H4 (cell line): ENCODE data around the gene TMEFF2. TPM values are rescaled to one million over a fixed set of nuclear protein-coding genes. Genes with fewer than 3 reads are reported as not detected.

Experiments
- DNase-seq: peaks from one replicate; pipeline ENCODE4 v3.0.0-alpha.2; 2015; ENCODE audit warnings: low spot score
- total RNA-seq: library from RNA; depleted of rRNA; stranded (reverse); fragments of >200 nt; shearing (Covaris generic); gene quantifications from 2 replicates; pipeline ENCODE4 v1.2.3, GENCODE V29; 2014

The TMEFF2 gene
- total RNA-seq, 1 experiment from 2014 or later, result 5.0 TPM

DNA sequence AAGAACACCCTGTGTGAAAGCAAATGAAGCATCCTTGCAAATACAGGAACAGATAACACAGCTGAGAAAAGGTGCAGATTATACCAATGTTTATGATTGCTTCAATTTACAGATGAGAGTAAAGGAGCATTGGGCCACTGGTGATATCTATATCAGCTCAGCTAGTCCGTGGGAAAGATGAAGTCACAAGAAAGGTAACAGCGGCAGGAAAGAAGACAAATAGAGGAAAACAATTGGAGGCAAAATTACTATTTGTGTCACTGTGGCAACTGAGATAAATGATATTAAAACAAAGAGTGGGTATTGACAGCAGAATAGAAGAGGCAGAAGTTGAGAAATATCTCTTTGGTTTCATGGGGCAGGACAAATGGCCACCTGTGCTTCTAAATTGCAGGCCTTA, 226.6 kb downstream of the TMEFF2 start:
- no peak for DNase-seq

DNA sequence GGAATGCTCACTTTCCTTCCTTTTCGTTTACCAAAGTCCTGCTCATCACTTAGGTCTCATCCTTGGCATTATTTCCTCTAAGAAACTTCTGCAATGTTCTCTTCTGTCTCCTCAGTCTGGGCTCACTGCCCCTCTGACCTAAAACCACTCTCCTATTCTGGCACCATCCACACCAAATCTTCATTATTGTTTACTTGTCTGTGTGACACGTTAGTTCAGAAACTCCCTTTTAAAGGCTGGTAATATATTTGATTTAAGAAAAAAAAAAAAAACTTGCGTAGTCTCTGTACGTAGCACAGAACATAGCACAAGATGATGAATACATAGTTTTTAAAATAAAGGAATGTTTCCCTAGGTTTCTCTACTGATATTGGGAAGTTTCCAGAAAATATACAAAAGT, 229.0 kb downstream of the TMEFF2 start:
- no peak for DNase-seq

DNA sequence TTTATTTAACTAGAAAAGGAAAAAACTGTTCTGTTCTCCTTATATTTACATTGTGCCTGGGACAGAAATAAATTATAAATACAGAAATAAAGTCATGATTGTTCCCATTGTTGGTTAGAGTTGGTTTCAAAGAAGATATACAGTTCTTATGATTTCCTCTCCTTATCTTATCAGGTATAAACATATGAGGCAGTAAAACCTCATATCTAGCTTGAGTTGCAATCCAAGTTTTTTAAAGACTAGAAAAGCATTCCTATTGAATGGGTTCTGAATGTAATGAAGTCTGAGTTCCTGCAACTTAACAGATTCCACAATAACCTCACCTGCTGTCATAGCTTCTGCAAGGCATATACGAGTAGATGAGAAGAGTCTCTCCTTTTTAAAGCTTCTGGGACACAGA, 233.2 kb downstream of the TMEFF2 start:
- DNase-seq, result no peak

DNA sequence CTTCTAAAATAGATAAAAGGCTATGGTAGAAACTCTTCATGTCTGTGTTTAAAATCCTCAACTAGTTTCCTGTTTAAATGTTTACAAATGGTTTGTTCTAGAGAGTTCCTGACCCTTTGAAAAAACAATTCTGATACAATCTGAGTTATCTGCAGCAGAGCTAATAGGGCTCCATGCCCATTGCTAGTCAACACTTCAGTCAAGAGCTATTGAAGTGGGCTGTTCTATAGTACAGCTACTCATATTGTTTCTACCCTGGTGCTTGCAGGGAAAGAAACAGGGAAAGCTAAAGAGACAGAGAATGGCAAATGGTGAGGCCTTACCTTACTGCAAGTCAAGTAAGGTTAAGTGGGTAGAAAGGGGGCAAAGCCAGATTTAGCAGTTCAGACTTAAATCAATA, 235.5 kb downstream of the TMEFF2 start:
- DNase-seq, result no peak

DNA sequence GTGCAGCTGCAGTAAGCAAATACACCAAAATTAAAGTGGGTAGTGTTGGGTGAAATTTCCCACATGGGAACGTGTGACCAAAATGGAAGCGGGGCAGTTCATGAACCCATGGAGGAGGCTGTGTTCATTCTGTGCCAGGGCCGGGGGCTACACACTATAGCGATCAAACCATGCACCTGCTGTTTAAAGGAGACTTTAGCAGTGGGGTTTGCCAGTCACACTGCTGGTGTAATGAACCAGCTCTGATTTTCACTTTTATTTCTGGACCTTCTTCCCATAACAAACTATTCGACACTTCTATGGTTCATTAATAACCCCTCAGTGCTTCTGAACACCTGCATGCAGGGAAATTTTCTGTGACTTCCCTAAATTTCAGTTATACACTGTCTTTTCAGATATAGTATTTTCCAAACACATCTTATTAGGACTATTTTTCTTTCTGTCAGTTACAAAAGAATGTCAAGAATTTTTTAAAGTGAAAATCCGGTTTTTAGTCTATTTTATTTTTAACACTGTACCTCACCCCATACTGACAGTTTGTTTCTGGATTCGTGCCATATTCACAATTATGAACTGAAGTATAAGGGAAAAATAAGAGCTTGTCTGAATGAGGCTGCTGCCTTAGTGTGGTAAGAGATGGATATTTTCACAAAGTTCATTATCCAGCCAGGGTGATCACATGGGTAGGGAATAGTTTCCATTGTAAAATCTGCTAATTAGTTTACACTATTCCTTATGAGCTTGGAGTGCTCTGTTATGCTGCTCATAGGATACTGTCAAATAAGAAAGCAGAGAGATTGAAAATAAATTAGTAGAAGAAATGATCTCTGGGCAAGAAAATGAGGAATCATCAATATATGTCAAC, 236.5 kb downstream of the TMEFF2 start:
- no peak for DNase-seq

DNA sequence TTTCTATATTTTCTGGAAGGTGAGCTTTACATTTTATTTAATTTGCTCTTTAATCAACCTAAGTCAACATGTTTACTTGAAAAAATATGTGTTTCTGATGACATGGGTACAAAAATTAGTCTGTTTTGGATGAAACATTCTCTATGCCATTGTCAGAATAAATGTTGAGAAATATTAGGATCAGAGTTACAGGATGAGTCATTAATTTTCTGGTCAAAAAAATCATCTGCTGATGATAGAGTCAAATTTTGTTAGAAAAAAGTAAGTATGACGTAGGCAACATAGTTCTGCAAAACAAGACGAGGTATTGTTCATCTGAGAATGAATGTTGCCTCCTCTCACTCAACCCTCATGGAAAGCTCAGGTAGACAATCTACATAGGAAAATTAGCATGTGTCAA, 240.3 kb downstream of the TMEFF2 start:
- no peak for DNase-seq

DNA sequence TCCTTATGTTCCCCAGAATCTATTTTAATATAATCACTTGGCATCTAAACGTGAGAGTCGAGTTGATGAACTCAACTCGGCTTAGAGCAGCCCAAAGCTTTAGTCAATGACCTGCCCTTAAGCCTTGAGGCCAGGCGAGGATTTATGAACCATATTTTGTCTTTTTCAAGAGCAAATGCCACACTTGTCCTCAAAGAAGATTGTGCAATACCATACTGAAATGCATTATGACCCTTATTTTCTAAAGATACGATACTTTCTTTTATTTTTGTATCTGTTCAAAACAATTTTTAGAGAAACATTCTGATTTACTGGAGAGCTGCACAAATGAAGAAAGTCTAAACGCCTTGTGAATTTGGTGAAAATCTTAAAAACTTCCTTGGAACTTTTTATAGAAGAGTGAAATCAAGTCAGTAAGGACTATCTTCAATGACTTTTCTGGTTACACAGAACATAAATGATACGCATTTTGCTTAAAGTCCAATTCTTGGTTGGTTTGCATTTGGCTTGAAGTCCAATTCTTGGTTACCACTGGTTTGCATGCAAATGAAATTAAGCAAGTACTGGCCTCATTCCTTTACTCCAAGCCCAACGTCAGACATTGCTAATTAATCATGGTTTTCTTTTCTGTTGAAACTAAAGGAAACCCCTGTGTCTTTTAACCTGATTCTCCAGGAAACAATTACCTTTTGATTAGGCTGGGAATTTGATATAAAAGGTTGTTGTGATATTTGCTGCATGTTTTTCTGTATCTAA, 242.0 kb downstream of the TMEFF2 start:
- no peak for DNase-seq

DNA sequence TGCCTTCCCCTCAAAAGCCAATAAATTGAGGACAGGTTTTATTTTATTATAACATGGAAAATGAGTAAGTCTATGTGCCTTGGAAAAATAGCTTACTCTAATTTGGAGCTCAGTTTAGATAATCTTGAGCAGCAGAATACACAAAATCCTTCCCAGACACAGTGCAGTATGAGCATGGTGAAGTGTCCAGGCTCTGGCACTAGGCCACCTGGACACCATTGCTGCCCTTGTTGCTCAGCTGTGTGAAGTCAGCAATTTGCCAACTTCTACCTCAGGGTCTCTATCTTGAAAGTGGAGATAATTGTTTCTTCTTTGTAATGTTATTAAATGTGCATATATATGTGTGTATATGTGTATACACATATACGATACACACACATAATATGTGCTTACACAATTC, 242.9 kb downstream of the TMEFF2 start:
- no peak for DNase-seq

DNA sequence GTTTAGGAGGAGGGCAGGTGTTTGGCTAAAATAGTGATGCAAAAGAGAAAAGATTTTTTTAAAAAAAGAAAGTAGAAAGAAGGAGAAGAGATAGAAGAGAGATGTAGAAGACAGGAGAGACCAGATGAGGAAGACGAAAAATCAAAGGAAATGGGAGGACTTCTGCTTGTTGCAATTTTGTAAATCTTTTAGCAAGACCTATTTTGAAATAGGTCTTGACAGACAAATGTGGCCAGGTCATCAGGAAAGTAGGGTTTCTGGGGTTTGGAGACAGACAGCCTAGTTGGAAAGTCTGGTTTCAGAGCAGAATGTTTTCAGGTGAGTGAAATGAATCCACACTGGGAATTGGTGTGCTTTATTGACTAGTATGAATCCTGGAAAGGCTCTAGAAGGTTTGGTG, 243.4 kb downstream of the TMEFF2 start:
- DNase-seq, result no peak

DNA sequence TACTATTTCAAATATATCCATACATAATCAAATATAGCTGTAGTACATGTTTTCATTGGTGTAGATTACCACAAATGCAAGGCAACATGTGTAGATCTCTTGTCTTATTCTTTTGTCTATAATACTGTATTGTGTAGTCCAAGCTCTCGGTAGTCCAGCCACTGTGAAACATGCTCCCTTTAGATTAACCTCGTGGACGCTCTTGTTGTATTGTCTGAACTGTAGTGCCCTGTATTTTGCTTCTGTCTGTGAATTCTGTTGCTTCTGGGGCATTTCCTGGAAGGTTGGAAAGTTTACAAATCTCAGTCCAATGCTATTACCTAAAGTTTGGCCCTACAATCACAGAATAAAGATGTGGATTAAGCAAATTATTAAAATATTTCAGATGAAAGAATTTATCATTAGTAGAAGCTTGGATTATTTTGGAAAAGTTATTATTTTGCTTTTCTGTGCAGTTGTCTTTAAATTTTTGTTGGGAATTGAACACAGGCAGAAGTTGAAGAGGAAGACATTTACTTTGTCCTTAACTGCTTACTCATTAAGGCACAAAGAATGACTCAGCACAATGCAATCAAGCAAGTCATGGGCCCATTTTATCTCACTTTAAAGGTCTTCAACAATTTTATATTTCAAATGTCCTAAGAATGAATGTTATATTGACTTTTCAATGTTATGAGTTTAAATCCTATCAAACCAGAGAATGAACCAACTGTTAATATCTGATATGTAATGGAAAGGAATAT, 244.4 kb downstream of the TMEFF2 start:
- peak; percentile 25 for DNase-seq

DNA sequence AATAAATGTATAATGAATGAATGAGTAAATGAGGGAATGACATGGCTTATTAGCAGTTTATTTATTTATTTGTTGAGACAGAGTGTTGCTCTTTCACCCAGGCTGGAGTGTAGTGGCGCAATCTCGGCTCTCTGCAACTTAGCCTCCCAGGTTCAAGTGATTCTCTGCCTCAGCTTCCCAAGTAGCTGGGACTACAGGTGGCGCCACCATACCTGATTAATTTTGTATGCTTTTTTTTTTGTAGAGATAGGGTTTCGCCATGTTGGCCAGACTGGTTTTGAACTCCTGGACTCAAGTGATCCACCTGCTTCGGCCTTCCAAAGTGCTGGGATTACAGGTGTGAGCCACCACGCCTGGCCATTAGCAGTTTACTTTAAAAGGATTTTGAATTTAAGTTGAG, 247.5 kb downstream of the TMEFF2 start:
- no peak for DNase-seq

DNA sequence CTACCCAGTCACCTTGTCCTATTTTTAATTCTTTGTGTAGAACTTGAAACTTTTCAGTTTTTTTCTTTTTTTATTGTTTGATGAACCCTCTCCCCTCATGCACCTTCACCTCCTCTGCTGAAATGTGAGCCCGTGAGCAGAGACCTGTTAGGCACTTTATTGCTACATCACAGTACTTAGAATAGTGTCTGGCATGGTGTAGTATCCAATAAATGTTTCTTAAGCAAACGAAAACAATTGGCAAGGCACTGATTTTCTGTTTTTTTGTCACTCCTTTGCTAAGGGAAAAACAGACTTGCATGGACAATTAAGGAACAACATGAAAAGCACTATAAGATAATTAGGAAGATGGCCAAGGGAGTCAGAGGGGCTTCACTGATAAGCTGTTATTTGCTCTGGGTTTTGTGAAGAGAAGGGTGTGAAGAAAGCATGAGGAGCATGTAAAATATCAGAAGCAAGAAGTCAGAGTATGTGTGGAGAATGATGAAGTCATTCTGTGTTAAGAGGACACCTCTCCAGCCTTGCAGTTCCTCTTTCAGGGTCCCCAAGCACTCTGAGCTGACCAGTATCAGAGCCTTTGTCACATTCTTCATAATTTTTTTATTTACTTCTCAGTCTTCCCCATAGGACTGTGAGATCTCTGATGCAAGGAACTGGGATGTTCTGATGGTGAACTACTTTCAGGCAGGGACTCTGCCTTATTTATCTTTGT, 248.1 kb downstream of the TMEFF2 start:
- no peak for DNase-seq

DNA sequence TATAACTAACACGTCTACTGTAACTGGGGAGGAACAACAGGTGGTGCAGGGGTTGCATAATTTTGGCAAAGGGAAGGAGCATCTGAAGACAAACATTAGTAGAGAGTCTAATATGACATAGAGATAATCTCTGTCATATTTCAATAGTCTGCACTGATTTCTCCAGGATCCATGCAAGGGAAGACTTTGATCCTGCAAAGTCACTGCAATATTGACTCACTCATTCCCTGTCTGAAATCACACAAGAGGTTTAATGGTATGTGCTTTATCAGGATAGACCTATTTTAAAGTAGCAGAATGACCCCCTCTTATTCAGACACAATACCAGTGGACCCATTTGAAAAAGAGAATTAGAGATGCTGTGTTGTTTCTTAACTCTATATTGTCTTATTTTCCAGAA, 249.1 kb downstream of the TMEFF2 start:
- no peak for DNase-seq

DNA sequence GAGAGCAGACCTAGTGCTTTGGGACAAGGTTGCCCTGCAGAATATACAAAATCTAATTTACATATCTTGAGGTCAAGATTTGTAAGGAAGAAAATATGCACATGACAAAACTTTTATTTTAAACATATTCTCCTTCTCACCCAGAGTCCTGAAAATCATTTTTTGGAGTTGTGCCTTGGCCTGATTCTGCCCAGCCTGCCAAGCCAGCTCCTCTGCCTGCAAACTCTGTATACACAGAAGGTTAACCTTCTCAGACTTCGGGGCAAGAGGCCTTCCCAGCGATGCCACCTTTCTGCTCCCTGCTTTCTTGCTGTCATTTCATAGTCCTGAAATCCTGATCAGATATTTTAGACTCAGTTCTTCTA, 252.0 kb downstream of the TMEFF2 start:
- DNase-seq, result no peak

DNA sequence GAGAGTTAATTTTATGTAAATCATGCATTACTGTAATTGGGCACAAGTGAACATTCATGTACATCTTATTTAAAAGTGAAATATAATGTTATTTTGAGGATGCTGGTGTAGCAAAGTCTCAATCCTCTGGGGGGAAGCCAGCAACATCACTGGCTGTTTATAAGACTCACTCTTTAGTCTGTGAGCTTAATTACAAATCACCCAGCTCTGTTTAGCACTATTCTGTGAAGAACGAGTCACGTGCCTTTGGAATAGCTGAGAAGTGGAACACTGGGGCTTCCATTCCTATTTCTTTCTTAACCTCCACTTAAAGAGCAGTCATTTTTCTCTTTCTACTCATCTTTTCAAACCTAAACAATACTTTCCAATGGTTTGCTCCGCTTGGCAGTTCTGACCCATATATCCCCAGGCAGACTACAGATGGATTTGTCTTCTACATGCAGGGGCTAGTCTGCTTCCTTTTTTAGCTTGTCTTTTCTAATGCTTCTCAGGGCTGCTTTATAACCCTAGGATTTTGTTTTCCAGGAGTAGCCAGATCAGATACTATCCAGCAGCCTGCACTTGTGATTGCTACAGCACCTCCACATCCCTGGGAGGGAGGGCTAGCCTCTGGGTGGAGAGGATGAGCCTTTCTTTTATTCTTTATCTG, 252.5 kb downstream of the TMEFF2 start:
- no peak for DNase-seq

DNA sequence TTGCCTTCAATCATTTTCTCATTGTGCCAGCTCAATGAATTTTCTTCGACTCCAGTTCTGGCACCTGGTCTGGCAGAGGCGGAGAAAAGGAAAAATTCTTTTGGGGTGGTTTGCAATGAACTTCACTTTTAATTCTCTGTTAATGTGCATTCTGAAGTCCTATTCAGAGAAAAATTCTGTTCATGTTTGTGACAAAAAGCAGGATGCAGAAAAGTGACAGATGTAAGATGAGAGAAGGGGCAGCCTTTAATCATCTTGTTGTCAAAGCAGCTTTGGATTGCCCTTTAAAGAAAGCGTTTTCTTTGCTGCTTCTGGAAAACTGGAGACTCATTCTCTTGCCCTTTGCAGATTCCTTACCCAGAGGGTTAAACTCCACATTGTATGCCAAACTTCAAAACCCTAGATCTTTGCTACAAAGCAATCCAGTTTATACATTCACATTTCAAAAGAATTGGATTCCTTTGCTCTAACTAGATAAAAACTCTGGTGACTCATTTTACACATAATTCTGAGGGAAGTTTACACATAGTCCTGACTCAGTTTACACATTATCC, 253.3 kb downstream of the TMEFF2 start:
- no peak for DNase-seq

DNA sequence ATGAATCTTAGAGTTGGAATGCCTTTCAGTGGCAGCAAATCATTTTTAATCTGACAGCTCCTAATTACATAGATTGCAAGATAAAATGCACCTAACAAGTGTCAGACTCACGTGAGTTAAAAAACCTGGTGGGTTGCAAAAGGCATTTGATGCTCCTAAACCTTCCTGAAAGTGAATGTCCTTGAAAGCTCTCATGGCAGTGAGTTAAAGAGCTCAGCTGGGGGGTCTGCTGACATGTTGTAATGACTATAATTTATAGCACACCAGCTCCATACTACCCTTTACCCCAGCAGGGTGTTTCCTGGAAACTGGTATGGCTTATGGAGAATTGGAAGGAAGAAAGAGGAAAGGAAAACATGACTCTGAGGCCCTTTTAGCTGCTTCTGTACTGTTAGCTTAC, 256.0 kb downstream of the TMEFF2 start:
- DNase-seq, result no peak

DNA sequence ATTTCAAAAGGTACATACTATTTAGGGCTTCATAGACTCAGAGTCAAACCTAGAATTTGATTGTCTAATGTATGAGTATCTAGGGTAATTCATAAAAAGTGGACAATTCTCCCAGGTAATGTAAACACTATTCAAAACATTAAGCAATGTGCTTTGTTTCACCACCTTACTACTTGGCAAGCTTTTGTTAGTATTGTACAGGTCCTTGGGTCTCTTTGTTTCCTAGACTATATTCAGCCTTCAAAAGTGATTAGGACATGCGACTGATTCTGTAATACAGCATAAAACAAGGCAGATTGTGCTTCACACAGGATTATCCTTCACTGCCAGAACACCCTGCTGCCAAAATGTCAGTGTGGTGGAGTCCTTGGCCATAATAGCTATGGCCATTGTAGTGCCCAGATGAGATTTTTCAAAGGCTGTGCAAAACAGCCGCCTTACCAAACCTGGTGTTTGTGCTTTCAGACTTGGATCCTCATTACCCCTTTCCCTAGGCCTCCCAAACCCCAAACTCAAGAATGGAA, 257.8 kb downstream of the TMEFF2 start:
- no peak for DNase-seq

DNA sequence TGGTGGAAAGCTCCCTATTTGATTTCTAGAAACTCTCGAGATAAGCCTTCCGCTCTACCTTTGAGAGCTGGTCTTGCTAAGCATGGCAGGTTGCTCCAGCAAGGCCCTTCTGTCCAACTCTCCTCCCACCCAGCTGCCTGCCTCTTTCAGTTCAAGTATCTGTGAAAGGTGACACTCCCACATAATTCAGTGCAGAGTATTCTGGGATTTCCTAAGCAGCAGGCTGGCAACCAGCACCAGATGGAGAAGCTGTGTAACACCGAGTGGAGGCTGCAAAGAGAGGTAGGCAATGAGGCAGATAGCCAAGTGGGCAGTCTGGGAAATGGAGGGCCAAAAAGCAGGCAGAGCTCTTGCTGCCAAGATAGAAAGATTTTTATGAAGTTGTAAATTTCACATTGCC, 259.5 kb downstream of the TMEFF2 start:
- DNase-seq, result no peak

DNA sequence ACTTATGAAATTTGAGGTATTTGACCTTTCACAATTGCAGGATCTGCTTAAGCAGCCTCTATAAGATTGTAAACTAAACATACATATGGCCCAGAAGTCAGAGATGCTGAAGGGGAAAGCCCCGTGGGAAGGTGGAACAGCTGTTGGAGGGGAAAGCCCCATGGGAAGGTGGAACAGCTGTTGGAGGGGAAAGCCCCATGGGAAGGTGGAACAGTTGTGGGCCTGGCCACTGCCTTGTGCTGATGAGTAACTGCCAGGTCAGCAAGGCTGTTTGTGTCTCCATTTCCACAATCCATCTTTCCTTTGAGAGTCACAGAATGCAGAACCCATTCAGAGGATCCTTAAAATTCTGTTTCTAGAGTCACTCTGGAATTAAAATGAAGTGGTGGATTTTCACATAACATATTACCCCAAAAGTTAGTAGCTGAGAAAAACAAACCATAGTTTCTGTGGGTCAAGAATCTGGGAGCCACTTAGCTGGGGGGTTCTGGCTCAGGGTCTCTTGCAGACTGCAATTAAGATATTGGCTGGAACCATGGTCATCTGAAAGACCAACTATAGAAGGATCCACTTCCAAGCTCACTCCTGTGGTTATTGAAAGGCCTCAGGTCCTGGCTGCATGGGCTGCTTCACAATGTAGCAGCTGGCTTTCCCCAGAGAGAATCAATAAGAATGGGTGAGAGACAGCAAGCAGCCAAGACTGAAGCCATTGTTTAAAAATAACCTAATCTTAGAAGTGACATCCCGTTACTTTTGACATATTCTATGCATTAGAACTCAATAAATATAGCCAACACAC, 261.2 kb downstream of the TMEFF2 start:
- DNase-seq, result no peak
